EH (cell line): ENCODE results near the gene COLQ.
A peak's percentile ranks its signal among the peaks of the same experiment; 100 is the strongest.
"Not testable (repeated sequence)": the region's sequence is repeated elsewhere in the genome, so short reads cannot be mapped to it uniquely, and the experiment has no call there.

ENCODE experiments used
- DNase-seq: peaks from one replicate; pipeline ENCODE4 v3.0.0-alpha.2; 2015; ENCODE audit warnings: low read depth

The COLQ gene

GRCh38 chr3:15490158-15490557 is 31.3 kb downstream of the COLQ start:
- DNase-seq = no peak

- no peak for DNase-seq
Observed at GRCh38 chr3:15488002-15488401, 33.5 kb downstream of the COLQ start.

DNA sequence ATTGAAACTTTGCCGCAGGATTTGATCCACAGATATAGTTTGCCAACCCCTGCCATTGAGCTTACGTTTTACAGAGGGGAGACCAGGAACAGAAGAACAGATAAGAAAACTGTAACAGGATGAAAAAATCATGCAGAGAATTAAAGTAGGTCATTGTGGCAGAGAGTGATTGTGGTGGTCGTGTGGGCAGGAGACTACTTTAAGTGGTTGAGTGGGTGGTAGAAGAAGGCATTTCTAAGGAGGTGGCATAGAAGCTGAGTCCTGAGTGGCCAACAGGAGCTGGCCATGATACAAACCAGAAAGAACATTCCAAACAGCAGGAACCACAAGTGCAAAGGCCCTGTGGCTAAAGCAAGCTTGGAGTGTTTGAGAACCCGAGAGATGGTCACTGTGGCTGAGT is 34.5 kb downstream of the COLQ start:
- DNase-seq = no peak

DNA sequence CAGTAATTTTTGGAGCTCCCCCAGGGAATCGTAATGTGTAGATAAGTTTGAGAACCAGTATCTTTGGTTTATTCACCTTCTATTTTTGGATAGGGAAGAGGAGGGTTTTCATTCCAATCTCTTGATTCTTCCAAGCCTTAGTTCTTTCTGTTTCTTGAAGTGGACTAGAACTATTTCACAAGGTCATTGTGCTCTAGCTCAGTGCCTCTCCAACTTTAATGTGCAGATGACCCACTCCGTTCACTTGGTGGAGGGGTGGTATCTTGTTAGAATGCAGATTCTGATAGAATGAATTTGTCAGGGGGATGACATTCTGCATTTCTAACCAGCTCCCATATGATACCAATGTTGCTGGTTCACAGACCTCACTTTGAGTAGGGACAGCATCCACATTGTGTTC is 35.5 kb downstream of the COLQ start:
- no peak for DNase-seq

DNA sequence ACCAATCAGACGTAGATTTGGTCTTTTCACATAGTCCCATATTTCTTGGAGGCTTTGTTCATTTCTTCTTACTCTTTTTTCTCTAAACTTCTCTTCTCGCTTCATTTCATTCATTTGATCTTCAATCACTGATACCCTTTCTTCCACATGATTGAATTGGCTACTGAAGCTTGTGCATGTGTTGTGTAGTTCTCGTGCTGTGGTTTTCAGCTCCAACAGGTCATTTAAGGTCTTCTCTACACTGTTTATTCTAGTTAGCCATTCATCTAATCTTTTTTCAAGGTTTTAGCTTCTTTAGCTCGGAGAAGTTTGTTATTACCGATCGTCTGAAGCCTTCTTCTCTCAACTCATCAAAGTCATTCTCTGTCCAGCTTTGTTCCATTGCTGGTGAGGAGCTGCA is 37.0 kb downstream of the COLQ start:
- not testable (repeated sequence) for DNase-seq

- no peak for DNase-seq
Observed at GRCh38 chr3:15479400-15480224, 41.9 kb downstream of the COLQ start.

DNA sequence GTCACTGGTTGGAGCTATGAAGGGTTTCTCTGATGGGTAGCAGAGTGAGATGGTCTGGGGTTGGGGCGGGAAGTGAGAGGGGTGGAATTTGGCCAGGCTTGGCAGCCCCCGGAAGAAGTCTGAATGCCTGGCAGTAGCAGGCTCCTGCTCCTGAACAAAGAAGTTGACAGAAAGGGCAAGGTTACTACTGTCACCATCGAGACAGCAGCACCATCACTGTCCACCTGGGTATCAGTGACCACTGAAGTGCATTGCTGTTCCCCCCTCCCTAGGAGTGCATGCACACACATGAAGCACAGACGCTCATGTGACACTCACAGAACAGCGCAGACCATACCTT is 42.9 kb downstream of the COLQ start:
- DNase-seq = no peak

GRCh38 chr3:15477951-15478639 is 43.4 kb downstream of the COLQ start:
- DNase-seq = no peak

- no peak for DNase-seq
Observed at GRCh38 chr3:15476378-15476777, 45.1 kb downstream of the COLQ start.

- no peak for DNase-seq
Observed at GRCh38 chr3:15475161-15475560, 46.3 kb downstream of the COLQ start.

- no peak for DNase-seq
Observed at GRCh38 chr3:15471861-15472260, 49.6 kb downstream of the COLQ start.

DNA sequence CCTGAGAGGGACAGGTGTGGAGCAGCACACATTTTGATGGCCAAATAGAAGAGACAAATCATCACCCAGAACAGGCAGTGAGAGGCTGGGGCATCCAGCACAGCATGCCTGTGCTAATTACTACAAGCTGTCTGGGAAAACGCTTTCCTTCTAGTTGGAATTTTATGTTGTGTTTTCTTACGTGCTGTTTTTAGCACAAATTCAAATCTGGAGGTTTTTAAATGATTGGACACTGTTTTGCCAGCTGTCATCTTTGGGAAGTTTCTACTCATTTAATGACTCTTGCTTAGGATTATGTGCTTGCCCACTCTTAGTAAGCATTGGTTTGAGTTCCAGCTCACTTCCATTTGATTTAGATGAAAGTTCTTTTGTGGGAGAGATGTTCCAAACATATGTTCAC is 50.7 kb downstream of the COLQ start:
- peak; percentile 13 for DNase-seq

DNA sequence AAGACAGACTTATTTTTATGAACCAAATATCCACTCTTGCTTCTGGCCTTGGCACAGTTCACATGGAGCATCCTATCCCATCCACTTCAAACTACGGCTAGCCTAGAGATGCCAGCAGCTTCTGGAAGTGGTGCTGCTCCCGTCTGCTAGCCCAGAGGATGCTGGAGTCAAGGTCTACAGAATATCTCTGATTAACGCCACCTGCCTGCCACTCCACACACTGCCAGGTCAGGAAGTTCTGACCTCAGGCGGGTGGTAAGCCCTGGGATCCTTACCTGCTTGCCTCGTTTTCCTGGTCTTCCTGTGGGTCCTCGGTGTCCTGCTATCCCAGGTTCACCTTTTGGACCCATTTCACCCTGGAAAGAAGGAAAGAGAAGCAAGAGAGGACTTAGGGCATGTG is 51.2 kb downstream of the COLQ start:
- no peak for DNase-seq

DNA sequence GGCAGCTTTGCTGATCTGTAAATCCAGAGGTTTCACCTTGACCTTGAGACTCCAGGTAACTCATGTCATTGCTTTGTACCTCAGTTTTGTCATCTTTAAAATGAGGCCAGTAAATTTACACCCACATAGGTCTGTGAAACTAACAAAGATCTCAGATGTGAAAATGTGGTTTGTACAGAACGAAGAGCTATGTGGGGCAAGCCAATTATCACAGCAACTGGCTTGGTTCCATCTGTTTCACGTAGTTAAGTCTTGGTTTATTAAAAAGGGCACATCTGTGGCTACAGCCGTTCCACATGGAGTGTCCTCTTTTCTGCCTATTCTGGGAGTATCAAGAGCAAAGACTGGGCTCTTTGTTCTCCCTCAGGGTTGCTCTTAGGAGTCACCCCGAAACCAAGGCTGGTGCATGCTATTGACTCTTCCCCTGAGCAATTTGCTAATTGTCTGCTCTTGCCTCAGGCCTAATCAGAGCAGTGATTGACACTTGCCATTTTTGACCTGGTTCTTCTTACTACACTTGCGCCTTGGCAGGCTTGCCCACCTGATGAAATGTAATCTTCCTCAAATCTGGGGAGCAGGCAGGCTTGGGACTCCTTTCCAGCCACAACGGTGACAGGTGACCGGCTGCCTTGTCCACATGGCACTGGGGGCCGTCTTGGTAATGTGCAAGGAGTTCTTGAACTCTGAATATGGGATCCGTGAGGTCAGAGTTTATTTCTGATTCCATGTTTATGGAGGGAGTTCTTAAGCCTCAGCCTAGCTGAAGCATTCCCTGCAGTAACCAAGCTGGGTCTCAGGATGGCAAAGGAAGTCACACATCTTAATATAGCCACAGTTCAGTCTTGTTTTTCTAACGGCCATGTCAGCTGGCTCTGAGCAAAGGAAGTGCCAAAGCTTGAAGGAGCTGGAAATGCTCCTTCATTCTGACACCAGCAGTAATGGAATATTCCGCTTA is 54.0 kb downstream of the COLQ start:
- no peak for DNase-seq

DNA sequence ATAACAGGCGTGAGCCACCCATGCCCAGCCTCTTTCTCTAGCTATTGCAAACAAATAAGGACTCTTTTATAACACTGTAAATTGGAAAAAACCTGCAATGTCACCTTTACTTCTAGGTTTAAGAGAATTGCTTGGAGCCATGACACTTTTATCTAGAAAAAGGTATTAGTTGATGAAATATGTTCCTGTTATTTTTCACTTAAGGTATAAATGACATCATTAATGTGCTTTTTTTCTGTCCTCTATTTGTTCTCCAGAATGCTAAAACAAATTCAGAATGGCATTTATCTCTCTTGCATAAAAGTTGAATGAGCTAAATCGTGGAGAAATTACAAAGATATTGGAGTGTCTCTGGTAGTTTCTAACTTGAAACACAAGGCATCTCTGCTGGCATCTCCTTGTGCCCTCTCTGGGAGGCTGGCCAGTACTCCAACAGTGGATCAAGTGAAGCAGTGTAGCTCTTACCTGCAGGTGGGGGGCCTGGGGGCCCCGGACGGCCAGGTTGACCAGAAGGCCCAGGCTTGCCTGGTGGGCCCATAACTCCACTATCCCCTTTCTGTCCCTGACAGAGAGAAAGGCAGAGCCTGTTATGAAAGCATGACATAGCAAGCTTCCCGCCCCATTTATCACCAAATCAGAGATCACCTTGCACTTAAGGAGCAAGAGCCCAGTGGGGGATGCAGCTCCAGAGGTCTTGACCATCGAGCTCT is 55.5 kb downstream of the COLQ start:
- no peak for DNase-seq

GRCh38 chr3:15462451-15462850 is 59.1 kb downstream of the COLQ start:
- no peak for DNase-seq

DNA sequence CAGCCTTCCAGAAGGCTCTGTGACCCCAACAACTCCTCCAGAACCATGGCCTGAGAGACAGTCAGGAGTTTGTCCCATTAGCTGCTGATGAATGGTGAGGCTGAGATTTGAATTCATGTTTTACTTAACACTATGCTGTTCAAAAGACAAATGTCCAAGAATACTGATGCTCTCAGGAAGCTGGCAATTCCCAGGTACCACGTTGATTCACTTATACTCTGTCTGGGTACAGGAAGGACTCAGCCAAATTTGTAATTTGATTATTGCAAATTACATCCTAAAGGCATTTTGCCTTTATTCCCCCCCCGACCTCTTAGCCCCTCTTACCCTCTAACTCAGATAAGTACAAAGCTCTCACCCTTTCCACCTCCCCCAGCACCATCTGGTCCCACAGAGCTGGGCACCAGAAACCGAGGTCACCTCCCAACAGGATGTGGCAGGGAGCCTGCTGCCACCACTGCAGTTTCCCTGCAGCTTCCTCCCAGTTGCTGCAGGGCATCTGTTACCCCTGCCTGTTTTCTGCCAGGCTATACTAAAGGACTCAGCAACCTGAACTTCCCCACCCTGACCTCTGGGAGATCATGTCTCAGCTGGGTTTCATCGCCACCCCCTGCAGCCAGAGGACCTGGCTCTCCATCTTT is 60.5 kb downstream of the COLQ start:
- no peak for DNase-seq

- no peak for DNase-seq
Observed at GRCh38 chr3:15458212-15458780, 63.2 kb downstream of the COLQ start.

- not testable (repeated sequence) for DNase-seq
Observed at GRCh38 chr3:15456915-15457314, 64.6 kb downstream of the COLQ start.

GRCh38 chr3:15456321-15456720 is 65.2 kb downstream of the COLQ start:
- DNase-seq = no peak

- DNase-seq = no peak
Observed at GRCh38 chr3:15455756-15456155, 65.8 kb downstream of the COLQ start.
